Measurements from ENCODE around the gene KLHL30. TPM values are rescaled to one million over a fixed set of nuclear protein-coding genes. Genes with fewer than 3 reads are reported as not detected.

The KLHL30 gene
- total RNA-seq, 2 donors from 2014 or later, result 0.23 to 1.9 TPM

GRCh38 chr2:238180554-238180953, 42.1 kb downstream of the KLHL30 start:
- DNase-seq (ENCODE audit: low spot score), result no peak
- Histone ChIP-seq H3K9me3 (no peaks in the 10 kb centered on the region), H3K27me3 (replicated peaks; ENCODE audit: insufficient read depth) (no peaks in the 10 kb centered on the region), H3K36me3 (peaks cover 11 to 20% of the 10 kb centered on the region in 2 donors), H3K27ac (no peak overlapping the region), H3K4me3 (no peak overlapping the region), H3K4me1 (replicated peaks) (no peaks in the 10 kb centered on the region)
- TF ChIP-seq POLR2A (IDR thresholded peaks at IDR 0.05) (no peak), POLR2AphosphoS5 (IDR thresholded peaks at IDR 0.05) (no peak)
- TF ChIP-seq, protein P1, sequence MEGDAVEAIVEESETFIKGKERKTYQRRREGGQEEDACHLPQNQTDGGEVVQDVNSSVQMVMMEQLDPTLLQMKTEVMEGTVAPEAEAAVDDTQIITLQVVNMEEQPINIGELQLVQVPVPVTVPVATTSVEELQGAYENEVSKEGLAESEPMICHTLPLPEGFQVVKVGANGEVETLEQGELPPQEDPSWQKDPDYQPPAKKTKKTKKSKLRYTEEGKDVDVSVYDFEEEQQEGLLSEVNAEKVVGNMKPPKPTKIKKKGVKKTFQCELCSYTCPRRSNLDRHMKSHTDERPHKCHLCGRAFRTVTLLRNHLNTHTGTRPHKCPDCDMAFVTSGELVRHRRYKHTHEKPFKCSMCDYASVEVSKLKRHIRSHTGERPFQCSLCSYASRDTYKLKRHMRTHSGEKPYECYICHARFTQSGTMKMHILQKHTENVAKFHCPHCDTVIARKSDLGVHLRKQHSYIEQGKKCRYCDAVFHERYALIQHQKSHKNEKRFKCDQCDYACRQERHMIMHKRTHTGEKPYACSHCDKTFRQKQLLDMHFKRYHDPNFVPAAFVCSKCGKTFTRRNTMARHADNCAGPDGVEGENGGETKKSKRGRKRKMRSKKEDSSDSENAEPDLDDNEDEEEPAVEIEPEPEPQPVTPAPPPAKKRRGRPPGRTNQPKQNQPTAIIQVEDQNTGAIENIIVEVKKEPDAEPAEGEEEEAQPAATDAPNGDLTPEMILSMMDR (IDR thresholded peaks at IDR 0.05), result no peak
- 85% methylated on average over 5 of the region's 5 CpGs for WGBS
- intact Hi-C loops (cut with DNase I), result no loop called here

DNA sequence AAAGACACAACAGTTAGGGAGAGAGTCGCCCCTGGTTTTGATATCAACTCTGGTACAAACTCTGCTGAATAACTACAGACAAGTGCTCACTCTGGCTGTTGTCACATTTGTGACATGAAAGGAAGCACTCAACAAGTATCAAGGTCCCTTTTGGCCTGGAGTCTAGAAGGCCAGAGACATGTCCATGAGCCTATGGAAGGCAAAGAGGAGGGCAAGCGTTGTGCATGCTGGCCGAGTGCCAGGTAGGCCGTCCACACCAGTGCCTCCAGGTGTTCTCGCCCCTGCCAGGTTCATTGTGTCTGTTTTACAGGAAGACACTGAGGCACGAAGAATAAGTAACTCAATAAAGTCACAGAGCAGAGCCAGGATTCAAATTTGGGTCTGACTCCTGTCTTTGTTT, 43.9 kb downstream of the KLHL30 start:
- WGBS, result 75% methylated on average over 6 of the region's 6 CpGs
- no peaks in the 10 kb centered on the region for H3K9me3 ChIP-seq
- intact Hi-C loops (cut with DNase I), result no loop called here
- DNase-seq (ENCODE audit: low spot score), result no peak
- H3K4me1 ChIP-seq (replicated peaks), result no peaks in the 10 kb centered on the region
- H3K27me3 ChIP-seq (replicated peaks; ENCODE audit: insufficient read depth), result no peaks in the 10 kb centered on the region
- TF ChIP-seq POLR2AphosphoS5 (IDR thresholded peaks at IDR 0.05) (no peak), POLR2A (IDR thresholded peaks at IDR 0.05) (no peak)
- TF ChIP-seq, protein P1 (IDR thresholded peaks at IDR 0.05), result no peak
- no peak overlapping the region for H3K4me3 ChIP-seq
- H3K36me3 ChIP-seq, result peaks cover 11 to 26% of the 10 kb centered on the region in 2 donors
- no peak overlapping the region for H3K27ac ChIP-seq

GRCh38 chr2:238183821-238184220, 45.4 kb downstream of the KLHL30 start:
- intact Hi-C loops (cut with DNase I), result no loop called here
- TF ChIP-seq POLR2A (IDR thresholded peaks at IDR 0.05) (no peak), POLR2AphosphoS5 (IDR thresholded peaks at IDR 0.05) (no peak)
- TF ChIP-seq, protein P1 (IDR thresholded peaks at IDR 0.05), result no peak
- Histone ChIP-seq H3K36me3 (peaks cover 20 to 40% of the 10 kb centered on the region in 2 donors), H3K9me3 (no peaks in the 10 kb centered on the region), H3K4me3 (no peak overlapping the region), H3K27ac (no peak overlapping the region), H3K4me1 (replicated peaks) (no peaks in the 10 kb centered on the region), H3K27me3 (replicated peaks; ENCODE audit: insufficient read depth) (no peaks in the 10 kb centered on the region)
- 81% methylated on average over 4 of the region's 4 CpGs for WGBS
- no peak for DNase-seq (ENCODE audit: low spot score)

DNA sequence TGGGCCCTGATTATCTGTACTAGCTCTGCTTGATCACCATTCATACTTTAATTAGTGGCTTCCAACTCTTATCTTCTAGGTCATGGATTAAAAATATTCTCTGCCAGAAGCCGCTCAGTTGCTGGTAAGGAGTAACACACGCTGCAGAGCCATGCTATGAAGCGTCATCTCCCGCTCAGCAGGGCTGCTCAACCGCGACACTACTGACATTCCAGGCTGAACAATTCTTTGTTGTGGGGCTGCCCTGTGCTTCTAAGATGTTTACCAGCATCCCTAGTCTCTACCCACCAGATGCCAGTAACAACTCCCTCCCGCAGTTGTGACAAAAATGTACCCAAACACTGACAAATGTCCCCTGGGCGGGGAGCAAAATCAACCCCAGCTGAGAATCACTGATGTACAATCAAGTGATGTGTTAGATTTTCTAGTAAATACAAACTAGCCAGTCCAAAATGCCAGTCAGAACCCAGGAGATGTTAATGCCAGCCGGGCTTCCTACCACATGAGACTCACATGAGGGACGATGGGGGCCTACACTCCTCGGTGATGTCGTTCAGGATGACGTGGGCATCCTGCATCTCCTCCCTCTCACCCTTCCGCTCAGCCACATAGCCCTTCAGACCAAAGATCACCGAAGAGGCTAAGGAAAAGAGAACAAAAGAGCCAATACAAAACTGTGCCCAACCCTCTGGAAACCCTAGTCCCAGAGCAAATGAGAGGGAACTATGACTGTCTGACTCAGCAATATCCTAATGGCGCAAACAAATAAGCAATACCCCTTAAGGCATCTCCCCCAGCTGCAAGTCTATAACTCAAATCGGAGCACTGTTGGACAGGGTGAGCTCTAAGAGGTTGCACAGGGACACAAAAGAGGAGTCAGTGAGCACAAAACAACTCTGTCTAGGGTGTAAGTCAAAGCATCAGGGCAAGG, 49.4 kb downstream of the KLHL30 start:
- Histone ChIP-seq H3K27ac (no peak overlapping the region), H3K27me3 (replicated peaks; ENCODE audit: insufficient read depth) (no peaks in the 10 kb centered on the region), H3K4me1 (replicated peaks) (no peaks in the 10 kb centered on the region), H3K36me3 (peaks cover 16 to 41% of the 10 kb centered on the region in 2 donors), H3K9me3 (no peaks in the 10 kb centered on the region), H3K4me3 (no peak overlapping the region)
- TF ChIP-seq, protein P1 (IDR thresholded peaks at IDR 0.05), result no peak
- no peak for TF ChIP-seq POLR2AphosphoS5 (IDR thresholded peaks at IDR 0.05)
- no peak for TF ChIP-seq POLR2A (IDR thresholded peaks at IDR 0.05)
- 88% methylated on average over 17 of the region's 17 CpGs for WGBS
- no peak for DNase-seq (ENCODE audit: low spot score)
- intact Hi-C loops (cut with DNase I), result no loop called here

DNA sequence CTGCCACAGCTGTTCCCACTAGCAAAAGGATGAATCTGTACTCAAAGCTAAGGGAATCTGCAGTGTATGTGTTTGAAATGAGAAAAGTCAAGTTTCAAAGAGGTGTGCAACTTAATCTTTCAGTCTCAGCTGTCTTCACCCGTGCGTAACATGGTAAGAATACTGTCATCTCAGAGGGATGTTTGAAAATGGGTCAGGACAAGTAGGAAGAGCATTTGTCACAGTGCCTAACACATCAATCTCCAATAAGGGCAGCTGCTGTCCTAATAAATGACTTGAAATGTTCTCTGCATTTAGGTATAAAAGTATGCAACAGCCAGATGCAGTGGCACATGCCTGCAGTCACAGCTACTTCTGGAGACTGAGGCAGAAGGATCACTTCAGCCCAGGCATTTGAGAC, 52.0 kb downstream of the KLHL30 start:
- Histone ChIP-seq H3K4me3 (no peak overlapping the region), H3K27ac (no peak overlapping the region), H3K9me3 (no peaks in the 10 kb centered on the region), H3K36me3 (peaks cover 11 to 37% of the 10 kb centered on the region in 2 donors), H3K4me1 (replicated peaks) (no peaks in the 10 kb centered on the region), H3K27me3 (replicated peaks; ENCODE audit: insufficient read depth) (no peaks in the 10 kb centered on the region)
- TF ChIP-seq, protein P1 (IDR thresholded peaks at IDR 0.05), result no peak
- TF ChIP-seq POLR2AphosphoS5 (IDR thresholded peaks at IDR 0.05) (no peak), POLR2A (IDR thresholded peaks at IDR 0.05) (no peak)
- no peak for DNase-seq (ENCODE audit: low spot score)
- 83% methylated on average over 2 of the region's 2 CpGs for WGBS
- intact Hi-C loops (cut with DNase I), result no loop called here
